HepG2 (cell line): ENCODE measurements around the gene AXIN1. TPM values are rescaled to one million over a fixed set of nuclear protein-coding genes. Genes with fewer than 3 reads are reported as not detected.
A peak's percentile ranks its signal among the peaks of the same experiment; 100 is the strongest.

Experiments
- ARHGAP35 ChIP-seq: sonication (generic); formaldehyde crosslinking; IDR thresholded peaks from 2 replicates; pipeline ENCODE4 v1.9.0; 2022; ENCODE audit warnings: mild to moderate bottlenecking, inconsistent platforms, moderate library complexity, missing genetic modification reagents, borderline replicate concordance
- DMAP1 ChIP-seq: IDR thresholded peaks from 2 replicates; pipeline ENCODE4 v1.6.1; 2016
- GATAD2A ChIP-seq: IDR thresholded peaks from 2 replicates; pipeline ENCODE4 v1.6.1; 2016
- ISL2 ChIP-seq: sonication (generic); formaldehyde crosslinking; IDR thresholded peaks from 2 replicates; pipeline ENCODE4 v1.5.0; 2020; ENCODE audit warnings: missing genetic modification reagents
- JARID2 ChIP-seq: sonication (generic); formaldehyde crosslinking; IDR thresholded peaks from 2 replicates; pipeline ENCODE4 v1.8.1; 2023; ENCODE audit warnings: missing genetic modification reagents, inconsistent platforms; ENCODE audit not compliant: insufficient replicate concordance
- KAT7 ChIP-seq: IDR thresholded peaks from 2 replicates; pipeline ENCODE4 v1.6.1; 2018; ENCODE audit warnings: borderline replicate concordance, missing compliant biosample characterization
- KDM2A ChIP-seq: sonication (generic); formaldehyde crosslinking; IDR thresholded peaks from 2 replicates; pipeline ENCODE4 v1.4.0; 2020; ENCODE audit warnings: low read depth, missing genetic modification reagents, borderline replicate concordance
- PHF5A ChIP-seq: IDR thresholded peaks from one replicate; pipeline ENCODE4 v1.6.1; 2018; ENCODE audit warnings: low read depth, missing genetic modification reagents; ENCODE audit not compliant: unreplicated experiment
- RCOR2 ChIP-seq: IDR thresholded peaks from 2 replicates; pipeline ENCODE4 v1.6.1; 2016; ENCODE audit warnings: missing biosample characterization, missing genetic modification reagents
- REXO4 ChIP-seq: sonication (generic); formaldehyde crosslinking; IDR thresholded peaks from 2 replicates; pipeline ENCODE4 v1.8.0; 2022; ENCODE audit warnings: missing genetic modification reagents, mild to moderate bottlenecking, borderline replicate concordance
- XRCC5 ChIP-seq: fragments of 200-400 bp; formaldehyde crosslinking; optimal IDR thresholded peaks from 2 replicates; pipeline ENCODE3; 2017; ENCODE audit warnings: mild to moderate bottlenecking, low read length
- ZKSCAN5 ChIP-seq: sonication (generic); formaldehyde crosslinking; IDR thresholded peaks from 2 replicates; pipeline ENCODE4 v1.5.1; 2020; ENCODE audit warnings: mild to moderate bottlenecking, missing genetic modification reagents
- ZKSCAN8 ChIP-seq: IDR thresholded peaks from 2 replicates; pipeline ENCODE4 v1.6.1; 2016; ENCODE audit warnings: borderline replicate concordance, missing genetic modification reagents, missing compliant biosample characterization
- ZMAT3 ChIP-seq: sonication (generic); formaldehyde crosslinking; conservative IDR thresholded peaks from 2 replicates; pipeline ENCODE4 v1.7.0; 2021; ENCODE audit warnings: missing genetic modification reagents
- ZMYM3 ChIP-seq: sonication (generic); formaldehyde crosslinking; IDR thresholded peaks from 2 replicates; pipeline ENCODE4 v1.5.1; 2020; ENCODE audit warnings: mild to moderate bottlenecking, missing genetic modification reagents
- ZNF12 ChIP-seq: sonication (generic); formaldehyde crosslinking; IDR thresholded peaks from 2 replicates; pipeline ENCODE4 v1.5.0; 2020; ENCODE audit warnings: missing genetic modification reagents
- ZNF432 ChIP-seq: sonication (generic); formaldehyde crosslinking; IDR thresholded peaks from 2 replicates; pipeline ENCODE4 v1.5.0; 2020; ENCODE audit warnings: missing genetic modification reagents, mild to moderate bottlenecking, borderline replicate concordance
- ZNF772 ChIP-seq: sonication (generic); formaldehyde crosslinking; IDR thresholded peaks from 2 replicates; pipeline ENCODE4 v1.5.0; 2020; ENCODE audit warnings: mild to moderate bottlenecking, missing genetic modification reagents
- polyA plus RNA-seq, 8 experiments: library from polyadenylated mRNA; depleted of rRNA in 3 of 8; stranded (reverse) in 7 of 8; unstranded in 1 of 8; fragments of >200 nt; fragmentation: Illumina TruSeq in 4 of 8; extraction: Trizol in 4 of 8; gene quantifications; 2 replicates each; pipeline versions ENCODE4 v1.2.1 to v1.2.3, GENCODE V29; 2011 to 2016; ENCODE audit warnings: low read depth in 4 of 8, missing spikeins in 1 of 8, mixed read lengths in 1 of 8; ENCODE audit not compliant: insufficient read depth in 1 of 8
- total RNA-seq, 5 experiments: library from RNA; depleted of rRNA; stranded (reverse); fragments of >200 nt; fragmentation: Illumina TruSeq; extraction: Trizol; gene quantifications; 2 replicates each; pipeline ENCODE4 v1.2.3, GENCODE V29; 2016; ENCODE audit warnings: low read depth in 1 of 5
- TF ChIP-seq, protein P1 (sequence below): sonication (generic); formaldehyde crosslinking; conservative IDR thresholded peaks from 2 replicates; pipeline ENCODE4 v1.8.0; 2022; ENCODE audit warnings: mild to moderate bottlenecking, moderate library complexity, missing genetic modification reagents
- TF ChIP-seq, protein P2 (sequence below): sonication (generic); formaldehyde crosslinking; conservative IDR thresholded peaks from 2 replicates; pipeline ENCODE4 v1.4.0; 2020; ENCODE audit warnings: missing genetic modification reagents
- TF ChIP-seq, protein P3 (sequence below): sonication (generic); formaldehyde crosslinking; IDR thresholded peaks from 2 replicates; pipeline ENCODE4 v1.5.1; 2020; ENCODE audit warnings: missing genetic modification reagents, mild to moderate bottlenecking, borderline replicate concordance
- TF ChIP-seq, protein P4 (sequence below): sonication (generic); formaldehyde crosslinking; IDR thresholded peaks from 2 replicates; pipeline ENCODE4 v1.4.0; 2020; ENCODE audit warnings: mild to moderate bottlenecking, low read depth, missing genetic modification reagents
- TF ChIP-seq, protein P5 (sequence below): sonication (generic); formaldehyde crosslinking; IDR thresholded peaks from 2 replicates; pipeline ENCODE4 v1.4.0; 2020; ENCODE audit warnings: missing genetic modification reagents; ENCODE audit errors: not compliant biosample characterization

The AXIN1 gene
- total and polyA plus RNA-seq, 2 of the 13 experiments (the other 11 are each of a cell fraction or from before 2014, with no cell fraction given): 24.0 to 26.0 TPM

DNA sequence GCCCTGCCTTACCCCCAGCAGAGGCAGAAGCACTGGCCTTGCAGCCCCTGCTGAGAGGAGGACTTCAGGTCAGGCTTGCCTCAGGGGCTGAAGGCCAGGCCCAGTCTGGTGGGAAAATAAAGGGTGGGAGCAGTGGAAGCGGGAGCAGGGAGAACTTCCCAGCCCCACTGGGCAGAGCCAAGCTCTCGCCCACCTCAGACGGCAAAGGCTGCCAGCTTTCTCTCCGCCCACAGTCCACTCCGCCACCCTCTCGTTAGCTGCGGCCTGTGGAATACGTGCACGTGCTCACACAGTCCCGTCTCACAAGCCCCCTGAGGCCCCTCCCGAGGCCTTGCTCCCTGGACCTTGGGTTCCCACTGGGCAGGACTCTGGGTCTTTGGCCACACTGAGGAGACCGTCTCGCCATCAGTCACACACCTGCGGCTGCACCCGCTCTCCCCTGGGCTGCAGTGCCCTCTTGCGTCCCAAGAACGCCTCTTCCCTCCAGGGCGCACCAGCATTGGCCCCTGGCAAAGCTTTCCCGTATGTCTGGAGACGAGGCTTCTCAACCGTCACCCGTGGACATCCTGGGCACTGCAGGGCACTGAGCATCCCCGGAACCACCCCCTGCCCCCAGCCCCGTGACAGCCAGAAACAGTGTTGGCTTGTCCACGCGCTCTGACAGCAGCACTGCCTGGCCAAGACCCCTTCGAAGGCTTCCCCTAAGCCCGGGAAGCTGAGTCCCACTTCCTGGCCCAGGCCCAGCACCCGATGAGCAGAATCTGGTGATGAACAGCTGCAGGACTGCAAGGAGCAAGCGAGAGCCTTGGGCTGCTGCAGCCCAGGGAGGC, 9.6 kb upstream of the AXIN1 start (continued):
- TF ChIP-seq REXO4: no peak
- 0 out of 2 replicates have a peak, but pooled peaks have one; percentile 49 for TF ChIP-seq ZKSCAN8 (CRISPR knock-in tag)
- peak; percentile 14; the same call in 1 of the 2 replicates for TF ChIP-seq ISL2 (CRISPR knock-in tag)
- peak; percentile 77; the same call in 1 of the 2 replicates for TF ChIP-seq KAT7 (CRISPR knock-in tag)
- TF ChIP-seq ZNF772: peak; percentile 69; the same call in 1 of the 2 replicates
- no peak for TF ChIP-seq PHF5A (CRISPR knock-in tag)
- TF ChIP-seq ARHGAP35 (CRISPR knock-in tag): 0 out of 2 replicates have a peak, but pooled peaks have one; percentile 70
- no peak for TF ChIP-seq ZNF432
- TF ChIP-seq RCOR2 (CRISPR knock-in tag): peak; percentile 96
- TF ChIP-seq, protein P1, sequence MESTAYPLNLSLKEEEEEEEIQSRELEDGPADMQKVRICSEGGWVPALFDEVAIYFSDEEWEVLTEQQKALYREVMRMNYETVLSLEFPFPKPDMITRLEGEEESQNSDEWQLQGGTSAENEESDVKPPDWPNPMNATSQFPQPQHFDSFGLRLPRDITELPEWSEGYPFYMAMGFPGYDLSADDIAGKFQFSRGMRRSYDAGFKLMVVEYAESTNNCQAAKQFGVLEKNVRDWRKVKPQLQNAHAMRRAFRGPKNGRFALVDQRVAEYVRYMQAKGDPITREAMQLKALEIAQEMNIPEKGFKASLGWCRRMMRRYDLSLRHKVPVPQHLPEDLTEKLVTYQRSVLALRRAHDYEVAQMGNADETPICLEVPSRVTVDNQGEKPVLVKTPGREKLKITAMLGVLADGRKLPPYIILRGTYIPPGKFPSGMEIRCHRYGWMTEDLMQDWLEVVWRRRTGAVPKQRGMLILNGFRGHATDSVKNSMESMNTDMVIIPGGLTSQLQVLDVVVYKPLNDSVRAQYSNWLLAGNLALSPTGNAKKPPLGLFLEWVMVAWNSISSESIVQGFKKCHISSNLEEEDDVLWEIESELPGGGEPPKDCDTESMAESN (CRISPR knock-in tag): peak; percentile 68; the same call in 1 of the 2 replicates
- TF ChIP-seq, protein P2, sequence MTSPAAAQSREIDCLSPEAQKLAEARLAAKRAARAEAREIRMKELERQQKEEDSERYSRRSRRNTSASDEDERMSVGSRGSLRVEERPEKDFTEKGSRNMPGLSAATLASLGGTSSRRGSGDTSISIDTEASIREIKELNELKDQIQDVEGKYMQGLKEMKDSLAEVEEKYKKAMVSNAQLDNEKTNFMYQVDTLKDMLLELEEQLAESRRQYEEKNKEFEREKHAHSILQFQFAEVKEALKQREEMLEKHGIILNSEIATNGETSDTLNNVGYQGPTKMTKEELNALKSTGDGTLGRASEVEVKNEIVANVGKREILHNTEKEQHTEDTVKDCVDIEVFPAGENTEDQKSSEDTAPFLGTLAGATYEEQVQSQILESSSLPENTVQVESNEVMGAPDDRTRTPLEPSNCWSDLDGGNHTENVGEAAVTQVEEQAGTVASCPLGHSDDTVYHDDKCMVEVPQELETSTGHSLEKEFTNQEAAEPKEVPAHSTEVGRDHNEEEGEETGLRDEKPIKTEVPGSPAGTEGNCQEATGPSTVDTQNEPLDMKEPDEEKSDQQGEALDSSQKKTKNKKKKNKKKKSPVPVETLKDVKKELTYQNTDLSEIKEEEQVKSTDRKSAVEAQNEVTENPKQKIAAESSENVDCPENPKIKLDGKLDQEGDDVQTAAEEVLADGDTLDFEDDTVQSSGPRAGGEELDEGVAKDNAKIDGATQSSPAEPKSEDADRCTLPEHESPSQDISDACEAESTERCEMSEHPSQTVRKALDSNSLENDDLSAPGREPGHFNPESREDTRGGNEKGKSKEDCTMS (CRISPR knock-in tag): no peak
- TF ChIP-seq ZMYM3 (CRISPR knock-in tag): peak; percentile 84; the same call in 1 of the 2 replicates
- TF ChIP-seq ZMAT3 (CRISPR knock-in tag): peak; percentile 90
- peak; percentile 87 for TF ChIP-seq KDM2A (CRISPR knock-in tag)
- TF ChIP-seq, protein P3, sequence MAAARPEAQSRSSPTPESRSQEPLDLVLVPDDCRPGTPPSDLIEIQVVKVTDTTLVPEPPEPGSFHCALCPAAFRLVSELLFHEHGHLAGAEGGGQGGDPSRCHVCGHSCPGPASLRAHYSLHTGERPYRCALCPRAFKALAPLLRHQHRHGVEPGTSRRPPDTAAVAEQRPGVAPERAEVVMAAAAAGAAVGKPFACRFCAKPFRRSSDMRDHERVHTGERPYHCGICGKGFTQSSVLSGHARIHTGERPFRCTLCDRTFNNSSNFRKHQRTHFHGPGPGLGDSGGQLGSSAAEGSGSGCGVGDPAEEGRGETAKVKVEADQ (CRISPR knock-in tag): peak; percentile 35; the same call in 1 of the 2 replicates
- TF ChIP-seq DMAP1 (CRISPR knock-in tag): peak; percentile 50; the same call in 1 of the 2 replicates
- TF ChIP-seq, protein P4, sequence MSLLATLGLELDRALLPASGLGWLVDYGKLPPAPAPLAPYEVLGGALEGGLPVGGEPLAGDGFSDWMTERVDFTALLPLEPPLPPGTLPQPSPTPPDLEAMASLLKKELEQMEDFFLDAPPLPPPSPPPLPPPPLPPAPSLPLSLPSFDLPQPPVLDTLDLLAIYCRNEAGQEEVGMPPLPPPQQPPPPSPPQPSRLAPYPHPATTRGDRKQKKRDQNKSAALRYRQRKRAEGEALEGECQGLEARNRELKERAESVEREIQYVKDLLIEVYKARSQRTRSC (CRISPR knock-in tag): peak; percentile 70; the same call in 1 of the 2 replicates
- TF ChIP-seq, protein P5, sequence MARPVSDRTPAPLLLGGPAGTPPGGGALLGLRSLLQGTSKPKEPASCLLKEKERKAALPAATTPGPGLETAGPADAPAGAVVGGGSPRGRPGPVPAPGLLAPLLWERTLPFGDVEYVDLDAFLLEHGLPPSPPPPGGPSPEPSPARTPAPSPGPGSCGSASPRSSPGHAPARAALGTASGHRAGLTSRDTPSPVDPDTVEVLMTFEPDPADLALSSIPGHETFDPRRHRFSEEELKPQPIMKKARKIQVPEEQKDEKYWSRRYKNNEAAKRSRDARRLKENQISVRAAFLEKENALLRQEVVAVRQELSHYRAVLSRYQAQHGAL: no peak
- TF ChIP-seq ZNF12 (CRISPR knock-in tag): no peak
- peak; percentile 77 for TF ChIP-seq JARID2 (CRISPR knock-in tag)
- peak; percentile 71 for TF ChIP-seq GATAD2A (CRISPR knock-in tag)
- no peak for TF ChIP-seq ZKSCAN5 (CRISPR knock-in tag)
- peak; percentile 65 for TF ChIP-seq XRCC5
